ENCODE results near the gene TUBGCP3. TPM values are rescaled to one million over a fixed set of nuclear protein-coding genes. Genes with fewer than 3 reads are reported as not detected.

The TUBGCP3 gene
- total RNA-seq, 1 experiment from 2014 or later, result 37.3 TPM

DNA sequence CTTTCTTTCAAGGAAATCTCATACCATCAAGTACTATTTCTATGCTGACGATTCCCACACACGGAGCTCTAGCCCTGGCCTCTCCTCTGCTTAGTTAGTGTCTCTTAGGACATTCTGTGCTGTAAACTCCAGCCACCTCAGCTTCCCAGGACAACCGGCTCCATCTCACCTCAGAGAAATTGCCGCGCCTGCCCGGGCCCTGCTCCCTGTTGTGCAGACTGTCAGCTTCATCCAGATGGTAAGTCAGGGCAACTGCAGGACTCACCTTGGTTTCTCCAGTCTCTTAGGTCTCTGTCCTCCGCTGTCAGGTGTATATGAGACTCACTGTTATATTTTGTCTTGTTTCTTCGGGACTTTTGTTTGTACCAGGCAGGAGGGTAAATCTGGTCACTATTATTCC, 113.1 kb downstream of the TUBGCP3 start:
- TF ChIP-seq CTCF (conservative IDR thresholded peaks at IDR 0.05), result no peak
- H3K9me3 ChIP-seq (ENCODE audit: control insufficient read depth, low read depth, low read length), result no peaks in the 10 kb centered on the region
- no peak overlapping the region for H3K4ac ChIP-seq (ENCODE audit: low read depth, low read length)
- H3K23ac ChIP-seq (ENCODE audit: insufficient read length, low read depth, low read length), result no peak overlapping the region
- H3K4me3 Mint-ChIP-seq, result no peak overlapping the region
- 0 out of 7 replicates have a peak, but pooled peaks cover 0 to 3% (median 0%) of the 10 kb centered on the region in 3 experiments for H3K36me3 Mint-ChIP-seq (ENCODE audit: insufficient read depth in 1 of 3, low read depth in 3 of 3)
- H4K8ac ChIP-seq (replicated peaks; ENCODE audit: insufficient read length, low read depth, low read length), result no peak overlapping the region
- H3K18ac ChIP-seq (ENCODE audit: insufficient read length, low read depth, low read length), result no peak overlapping the region
- H3K56ac ChIP-seq (ENCODE audit: insufficient read length, low read depth, low read length), result no peak overlapping the region
- H3K4me1 ChIP-seq (ENCODE audit: insufficient read depth, low read length), result no peaks in the 10 kb centered on the region
- no peak overlapping the region for H4K91ac ChIP-seq (ENCODE audit: insufficient read length, low read depth, low read length)
- WGBS (ENCODE audit: extremely low coverage, insufficient read length, low lambda C conversion rate), result no CpG with 5 or more reads among the region's 8 CpGs
- no peaks in the 10 kb centered on the region for H3K79me2 ChIP-seq (ENCODE audit: insufficient read depth, low read length)
- no peak for DNase-seq
- no peak overlapping the region for H3T11ph ChIP-seq (ENCODE audit: low read length)
- H3K27me3 Mint-ChIP-seq (ENCODE audit: low read depth), result peaks cover 2% of the 10 kb centered on the region
- H3K9me3 Mint-ChIP-seq, result no peaks in the 10 kb centered on the region; a peak in 2 of 5 replicates
- H4K5ac ChIP-seq (ENCODE audit: insufficient read length, low read depth, low read length), result no peak overlapping the region
- no peak overlapping the region for H3K9ac ChIP-seq (ENCODE audit: extremely low read depth, insufficient read length, low read length)
- H2BK15ac ChIP-seq (ENCODE audit: low read depth, low read length), result no peak overlapping the region
- H2BK120ac ChIP-seq (ENCODE audit: low read depth, low read length, poor library complexity, severe bottlenecking), result no peak overlapping the region
- no peaks in the 10 kb centered on the region for H4K20me1 ChIP-seq (ENCODE audit: control insufficient read depth, insufficient read depth, insufficient read length)
- H3K4me1 Mint-ChIP-seq, result no peaks in the 10 kb centered on the region
- no peak overlapping the region for H3K27ac ChIP-seq (ENCODE audit: insufficient read length, low read depth, low read length)
- no peak overlapping the region for H2BK20ac ChIP-seq (ENCODE audit: low read depth, low read length, poor library complexity, severe bottlenecking)
- H2BK12ac ChIP-seq (ENCODE audit: insufficient read length, low read depth, low read length), result no peak overlapping the region
- H2AK5ac ChIP-seq (ENCODE audit: insufficient read length, low read length), result no peak overlapping the region
- no peak overlapping the region; the same call in 1 of the 2 replicates for H3K14ac ChIP-seq (ENCODE audit: insufficient read depth, low read length)
- H3K79me1 ChIP-seq (ENCODE audit: insufficient read depth, low read depth, low read length, poor library complexity, severe bottlenecking), result no peaks in the 10 kb centered on the region
- no peaks in the 10 kb centered on the region for H3K27me3 ChIP-seq (ENCODE audit: insufficient read depth, low read length)
- H3K23me2 ChIP-seq (ENCODE audit: insufficient read length, low read depth, low read length, poor library complexity, severe bottlenecking), result no peaks in the 10 kb centered on the region
- no peak overlapping the region for H2BK5ac ChIP-seq (ENCODE audit: insufficient read length, low read length)
- H3K27ac Mint-ChIP-seq, result no peak overlapping the region
- no peak overlapping the region for H2AFZ ChIP-seq (ENCODE audit: low read length)
- H3K4me2 ChIP-seq (ENCODE audit: insufficient read depth, insufficient read length, low read length), result no peak overlapping the region

All from H9 (cell line).